HepG2 (cell line): ENCODE results near the gene KLF16. TPM values are rescaled to one million over a fixed set of nuclear protein-coding genes. Genes with fewer than 3 reads are reported as not detected.

Experiments
- ADNP ChIP-seq: sonication (generic); formaldehyde crosslinking; IDR thresholded peaks from 2 replicates; pipeline ENCODE4 v1.4.0; 2020; ENCODE audit warnings: missing genetic modification reagents
- CEBPG ChIP-seq: IDR thresholded peaks from 2 replicates; pipeline ENCODE4 v1.6.1; 2016
- E2F2 ChIP-seq: sonication (generic); formaldehyde crosslinking; IDR thresholded peaks from 2 replicates; pipeline ENCODE4 v1.4.0; 2020; ENCODE audit warnings: missing genetic modification reagents, borderline replicate concordance
- HNF4G ChIP-seq, 2 experiments: sonication (generic) in 1 of 2; formaldehyde crosslinking in 1 of 2; IDR thresholded peaks; 2 replicates each; pipeline versions ENCODE4 v1.4.0 to v1.6.1; 2011 to 2020; ENCODE audit warnings: borderline replicate concordance in 2 of 2, low read depth in 2 of 2, mild to moderate bottlenecking in 2 of 2, low read length in 1 of 2, missing genetic modification reagents in 1 of 2, moderate library complexity in 1 of 2
- HNRNPK ChIP-seq: fragments of 200-400 bp; formaldehyde crosslinking; IDR thresholded peaks from 2 replicates; pipeline ENCODE4 v1.6.1; 2018; ENCODE audit warnings: low read length, low read depth, moderate library complexity, mild to moderate bottlenecking; ENCODE audit not compliant: poor library complexity, severe bottlenecking
- IRF9 ChIP-seq: sonication (generic); formaldehyde crosslinking; IDR thresholded peaks from 2 replicates; pipeline ENCODE4 v1.8.0; 2022; ENCODE audit warnings: missing genetic modification reagents, mild to moderate bottlenecking, borderline replicate concordance
- KDM6A ChIP-seq: IDR thresholded peaks from 2 replicates; pipeline ENCODE4 v1.6.1; 2016; ENCODE audit warnings: low read depth
- KLF11 ChIP-seq: IDR thresholded peaks from 2 replicates; pipeline ENCODE4 v1.6.1; 2016; ENCODE audit warnings: missing compliant biosample characterization
- MAZ ChIP-seq, 2 experiments: sonication (generic) in 1 of 2; formaldehyde crosslinking in 1 of 2; IDR thresholded peaks; 2 replicates each; pipeline versions ENCODE4 v1.5.0 to v1.6.1; 2012 to 2020; ENCODE audit warnings: low read depth in 2 of 2, mild to moderate bottlenecking in 2 of 2, borderline replicate concordance in 1 of 2, improper control_type of control experiment in 1 of 2, low read length in 1 of 2, missing genetic modification reagents in 1 of 2, moderate library complexity in 1 of 2
- MTA1 ChIP-seq: sonication (generic); formaldehyde crosslinking; IDR thresholded peaks from 2 replicates; pipeline ENCODE4 v1.4.0; 2020; ENCODE audit warnings: missing genetic modification reagents, mild to moderate bottlenecking, borderline replicate concordance
- NR2F2 ChIP-seq: IDR thresholded peaks from 2 replicates; pipeline ENCODE4 v1.6.1; 2012; ENCODE audit warnings: low read depth, inconsistent platforms, borderline replicate concordance
- ONECUT2 ChIP-seq: sonication (generic); formaldehyde crosslinking; IDR thresholded peaks from 2 replicates; pipeline ENCODE4 v1.4.0; 2020; ENCODE audit warnings: missing genetic modification reagents
- PBX2 ChIP-seq: IDR thresholded peaks from 2 replicates; pipeline ENCODE4 v1.6.1; 2016; ENCODE audit warnings: control low read depth
- PITX1 ChIP-seq: sonication (generic); formaldehyde crosslinking; IDR thresholded peaks from 2 replicates; pipeline ENCODE4 v1.5.1; 2020; ENCODE audit warnings: mild to moderate bottlenecking, missing genetic modification reagents
- SP5 ChIP-seq: IDR thresholded peaks from 2 replicates; pipeline ENCODE4 v1.6.1; 2016; ENCODE audit warnings: low read depth, borderline replicate concordance
- TEAD2 ChIP-seq: sonication (generic); formaldehyde crosslinking; IDR thresholded peaks from 2 replicates; pipeline ENCODE4 v1.9.0; 2021; ENCODE audit warnings: missing genetic modification reagents
- YEATS4 ChIP-seq: sonication (generic); formaldehyde crosslinking; IDR thresholded peaks from 2 replicates; pipeline ENCODE4 v1.4.0; 2020; ENCODE audit warnings: missing genetic modification reagents, borderline replicate concordance
- ZNF260 ChIP-seq: sonication (generic); formaldehyde crosslinking; IDR thresholded peaks from 2 replicates; pipeline ENCODE4 v1.4.0; 2020; ENCODE audit warnings: missing genetic modification reagents, low read depth, mild to moderate bottlenecking, borderline replicate concordance
- ZNF557 ChIP-seq: sonication (generic); formaldehyde crosslinking; IDR thresholded peaks from 2 replicates; pipeline ENCODE4 v1.4.0; 2020; ENCODE audit warnings: missing genetic modification reagents
- ZNF574 ChIP-seq: sonication (generic); formaldehyde crosslinking; IDR thresholded peaks from 2 replicates; pipeline ENCODE4 v1.4.0; 2020; ENCODE audit warnings: missing genetic modification reagents
- ZNF598 ChIP-seq: sonication (generic); formaldehyde crosslinking; IDR thresholded peaks from 2 replicates; pipeline ENCODE4 v1.5.1; 2020; ENCODE audit warnings: mild to moderate bottlenecking, missing genetic modification reagents, borderline replicate concordance
- ZNF703 ChIP-seq: sonication (generic); formaldehyde crosslinking; IDR thresholded peaks from 2 replicates; pipeline ENCODE4 v1.5.1; 2020; ENCODE audit warnings: missing genetic modification reagents, mild to moderate bottlenecking, moderate library complexity, borderline replicate concordance
- ZNF746 ChIP-seq: sonication (generic); formaldehyde crosslinking; IDR thresholded peaks from 2 replicates; pipeline ENCODE4 v1.8.0; 2022; ENCODE audit warnings: mild to moderate bottlenecking, missing genetic modification reagents
- polyA plus RNA-seq, 8 experiments: library from polyadenylated mRNA; depleted of rRNA in 3 of 8; stranded (reverse) in 7 of 8; unstranded in 1 of 8; fragments of >200 nt; fragmentation: Illumina TruSeq in 4 of 8; extraction: Trizol in 4 of 8; gene quantifications; 2 replicates each; pipeline versions ENCODE4 v1.2.1 to v1.2.3, GENCODE V29; 2011 to 2016; ENCODE audit warnings: low read depth in 4 of 8, missing spikeins in 1 of 8, mixed read lengths in 1 of 8; ENCODE audit not compliant: insufficient read depth in 1 of 8
- total RNA-seq, 5 experiments: library from RNA; depleted of rRNA; stranded (reverse); fragments of >200 nt; fragmentation: Illumina TruSeq; extraction: Trizol; gene quantifications; 2 replicates each; pipeline ENCODE4 v1.2.3, GENCODE V29; 2016; ENCODE audit warnings: low read depth in 1 of 5

KLF16 gene
- total and polyA plus RNA-seq, 2 of the 13 experiments (the other 11 are each of a cell fraction or from before 2014, with no cell fraction given) = 3.5 to 6.7 TPM

GRCh38 chr19:1863638-1864479 is 480 bp upstream of the KLF16 start (continued):
- TF ChIP-seq KDM6A (no peak), MAZ (IDR thresholded peaks at IDR 0.05; ENCODE audit: borderline replicate concordance, low read depth, low read length) (peak; percentile 88), MAZ (CRISPR knock-in tag; IDR thresholded peaks at IDR 0.05; ENCODE audit: low read depth) (no peak; the same call in none of the 2 replicates), ZNF557 (CRISPR knock-in tag) (no peak), CEBPG (no peak), E2F2 (CRISPR knock-in tag) (no peak), ZNF260 (CRISPR knock-in tag) (no peak), ONECUT2 (CRISPR knock-in tag) (no peak), NR2F2 (no peak), MTA1 (CRISPR knock-in tag) (0 out of 2 replicates have a peak, but pooled peaks have one; percentile 28), KLF11 (CRISPR knock-in tag) (no peak), SP5 (CRISPR knock-in tag) (peak; percentile 62; the same call in 1 of the 2 replicates), YEATS4 (peak; percentile 84), PITX1 (CRISPR knock-in tag) (peak; percentile 57; the same call in 1 of the 2 replicates), ZNF598 (no peak), HNRNPK (peak; percentile 40), PBX2 (CRISPR knock-in tag) (no peak), TEAD2 (no peak), ZNF574 (CRISPR knock-in tag) (peak; percentile 22; the same call in 1 of the 2 replicates), IRF9 (CRISPR knock-in tag) (no peak), ADNP (no peak), ZNF703 (no peak), HNF4G (IDR thresholded peaks at IDR 0.05; ENCODE audit: borderline replicate concordance, low read depth, low read length) (peak; percentile 36; the same call in 1 of the 2 replicates), HNF4G (CRISPR knock-in tag; IDR thresholded peaks at IDR 0.05; ENCODE audit: borderline replicate concordance, low read depth) (no peak), ZNF746 (CRISPR knock-in tag) (peak; percentile 95)
